ENCODE data around the gene SLC45A2.

GRCh38 chr5:34009610-34010009 lies 25.1 kb upstream of the SLC45A2 start:
- no peak for TF ChIP-seq POLR2A (IDR thresholded peaks at IDR 0.05; ENCODE audit: low read depth)
- TF ChIP-seq, protein P1, sequence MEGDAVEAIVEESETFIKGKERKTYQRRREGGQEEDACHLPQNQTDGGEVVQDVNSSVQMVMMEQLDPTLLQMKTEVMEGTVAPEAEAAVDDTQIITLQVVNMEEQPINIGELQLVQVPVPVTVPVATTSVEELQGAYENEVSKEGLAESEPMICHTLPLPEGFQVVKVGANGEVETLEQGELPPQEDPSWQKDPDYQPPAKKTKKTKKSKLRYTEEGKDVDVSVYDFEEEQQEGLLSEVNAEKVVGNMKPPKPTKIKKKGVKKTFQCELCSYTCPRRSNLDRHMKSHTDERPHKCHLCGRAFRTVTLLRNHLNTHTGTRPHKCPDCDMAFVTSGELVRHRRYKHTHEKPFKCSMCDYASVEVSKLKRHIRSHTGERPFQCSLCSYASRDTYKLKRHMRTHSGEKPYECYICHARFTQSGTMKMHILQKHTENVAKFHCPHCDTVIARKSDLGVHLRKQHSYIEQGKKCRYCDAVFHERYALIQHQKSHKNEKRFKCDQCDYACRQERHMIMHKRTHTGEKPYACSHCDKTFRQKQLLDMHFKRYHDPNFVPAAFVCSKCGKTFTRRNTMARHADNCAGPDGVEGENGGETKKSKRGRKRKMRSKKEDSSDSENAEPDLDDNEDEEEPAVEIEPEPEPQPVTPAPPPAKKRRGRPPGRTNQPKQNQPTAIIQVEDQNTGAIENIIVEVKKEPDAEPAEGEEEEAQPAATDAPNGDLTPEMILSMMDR (IDR thresholded peaks at IDR 0.05) = no peak
- TF ChIP-seq POLR2AphosphoS5 (IDR thresholded peaks at IDR 0.05) = no peak
